OCI-LY7 (cell line): Measurements from ENCODE around the gene CMKLR1.

Experiments
- CTCF ChIP-seq: fragments of 200-600 bp; sonication (generic); conservative IDR thresholded peaks from 2 replicates; pipeline ENCODE4 v1.5.1; 2014; ENCODE audit warnings: mild to moderate bottlenecking, antibody characterized with exemption, low read length, moderate library complexity, mixed read lengths
- EZH2phosphoT487 ChIP-seq: fragments of 200-600 bp; sonication (generic); IDR thresholded peaks from 2 replicates; pipeline ENCODE4 v1.6.1; 2018; ENCODE audit warnings: low read depth, borderline replicate concordance, mild to moderate bottlenecking, mixed run types, antibody characterized with exemption, low read length, moderate library complexity, mixed read lengths

GRCh38 chr12:108337235-108338223 is 1.6 kb downstream of the CMKLR1 start:
- TF ChIP-seq CTCF (peak; percentile 77), EZH2phosphoT487 (no peak)
